B cell (primary cell): ENCODE measurements around the gene PSMB5. TPM values are rescaled to one million over a fixed set of nuclear protein-coding genes. Genes with fewer than 3 reads are reported as not detected.
A peak's percentile ranks its signal among the peaks of the same experiment; 100 is the strongest.

Experiments used
- ATAC-seq: fragments of 200-7000 bp; cut with Tn5 transposase; one replicate; pipeline ENCODE4 v1.10.0; 2021; ENCODE audit warnings: low read depth, mild to moderate bottlenecking, moderate number of reproducible peaks, moderate library complexity
- CTCF ChIA-PET: fragments of 350-600 bp; sonication (Branson Sonifier 250); formaldehyde crosslinking; loops from one replicate; lab custom pipeline; 2021; ENCODE audit warnings: antibody characterized with exemption, inconsistent platforms; lab: Charles Lee
- POLR2A ChIA-PET: fragments of 350-600 bp; sonication (Branson Sonifier 250); formaldehyde crosslinking; loops from one replicate; lab custom pipeline; 2021; ENCODE audit warnings: antibody characterized with exemption; lab: Charles Lee
- DNase-seq: peaks from one replicate; pipeline ENCODE4 v3.0.0; 2013
- H2AFZ ChIP-seq: 2 replicates; pipeline ENCODE4 v1.6.1; 2012; ENCODE audit warnings: mild to moderate bottlenecking, low read depth, low read length; ENCODE audit not compliant: insufficient read depth, poor library complexity, severe bottlenecking
- H3K27ac ChIP-seq, 2 donors: 1 replicate in 1 of 2; 2 replicates in 1 of 2; pipeline ENCODE4 v1.5.1; 2012 to 2013; ENCODE audit warnings: low read length in 2 of 2, mild to moderate bottlenecking in 2 of 2, moderate library complexity in 1 of 2
- H3K27me3 ChIP-seq, 4 experiments: fragments of 200-600 bp in 1 of 4; sonication (generic) in 1 of 4; replicated peaks in 1 of 4; 1 replicate in 2 of 4; 2 replicates in 2 of 4; pipeline versions ENCODE4 v1.6.1 to v1.7.0; 2013 to 2016; ENCODE audit warnings: low read length in 3 of 4, mild to moderate bottlenecking in 2 of 4, mixed read lengths in 1 of 4, moderate library complexity in 1 of 4; ENCODE audit not compliant: insufficient read depth in 4 of 4, control insufficient read depth in 3 of 4; ENCODE audit errors: control extremely low read depth in 1 of 4
- H3K36me3 ChIP-seq, 2 experiments: replicated peaks in 1 of 2; 1 replicate in 1 of 2; 2 replicates in 1 of 2; pipeline versions ENCODE4 v1.6.1 to v1.7.1; 2013; ENCODE audit warnings: low read length in 1 of 2; ENCODE audit not compliant: insufficient read depth in 2 of 2, control insufficient read depth in 1 of 2; ENCODE audit errors: control extremely low read depth in 1 of 2, extremely low read depth in 1 of 2
- H3K4me1 ChIP-seq, 2 donors: fragments of 200-600 bp in 1 of 2; sonication (generic) in 1 of 2; 1 replicate in 1 of 2; 2 replicates in 1 of 2; pipeline versions ENCODE4 v1.5.1 to v1.6.1; 2013 to 2017; ENCODE audit warnings: low read length in 2 of 2; ENCODE audit not compliant: control insufficient read depth in 2 of 2, insufficient read depth in 2 of 2
- H3K4me2 ChIP-seq: replicated peaks from 2 replicates; pipeline ENCODE3; 2012; ENCODE audit warnings: mild to moderate bottlenecking, low read depth, low read length; ENCODE audit not compliant: poor library complexity, severe bottlenecking
- H3K4me3 ChIP-seq, 5 experiments: fragments of 200-600 bp in 1 of 5; sonication (generic) in 1 of 5; 1 replicate in 3 of 5; 2 replicates in 2 of 5; pipeline versions ENCODE4 v1.5.1 to v1.7.0; 2011 to 2016; ENCODE audit warnings: low read length in 4 of 5, mild to moderate bottlenecking in 4 of 5, low read depth in 2 of 5, control low read depth in 1 of 5, moderate library complexity in 1 of 5; ENCODE audit not compliant: insufficient read depth in 1 of 5; ENCODE audit errors: control extremely low read depth in 1 of 5, extremely low read depth in 1 of 5
- H3K79me2 ChIP-seq: fragments of 200-600 bp; sonication (generic); one replicate; pipeline ENCODE4 v1.6.0; 2016; ENCODE audit warnings: low read length; ENCODE audit not compliant: control insufficient read depth, insufficient read depth
- H3K9ac ChIP-seq: fragments of 200-600 bp; sonication (generic); 2 replicates; pipeline ENCODE4 v1.6.1; 2017; ENCODE audit warnings: mild to moderate bottlenecking, low read length, moderate library complexity
- H3K9me3 ChIP-seq, 3 donors: one replicate each; pipeline versions ENCODE4 v1.6.1 to v1.7.1; 2013; ENCODE audit warnings: low read length in 2 of 3; ENCODE audit not compliant: control insufficient read depth in 2 of 3, insufficient read depth in 1 of 3; ENCODE audit errors: control extremely low read depth in 1 of 3
- H4K20me1 ChIP-seq: 2 replicates; pipeline ENCODE4 v1.6.0; 2012; ENCODE audit warnings: mild to moderate bottlenecking, low read length; ENCODE audit not compliant: insufficient read depth, control insufficient read depth, poor library complexity, severe bottlenecking
- H3K27ac Mint-ChIP-seq: one replicate; pipeline ENCODE4 v1.8.0; 2021; ENCODE audit warnings: mixed read lengths
- H3K27me3 Mint-ChIP-seq: one replicate; pipeline ENCODE4 v1.8.0; 2021; ENCODE audit warnings: mixed read lengths
- H3K4me1 Mint-ChIP-seq: one replicate; pipeline ENCODE4 v1.8.0; 2021; ENCODE audit warnings: mixed read lengths
- H3K4me3 Mint-ChIP-seq: one replicate; pipeline ENCODE4 v1.8.0; 2021; ENCODE audit warnings: mixed read lengths
- H3K9me3 Mint-ChIP-seq: one replicate; pipeline ENCODE4 v1.8.0; 2022; ENCODE audit warnings: mixed read lengths; ENCODE audit not compliant: insufficient read depth
- EZH2 ChIP-seq: IDR thresholded peaks from 2 replicates; pipeline ENCODE4 v1.6.1; 2012; ENCODE audit warnings: borderline replicate concordance, low read depth, mild to moderate bottlenecking, moderate library complexity, low read length; ENCODE audit not compliant: insufficient read depth, poor library complexity, severe bottlenecking
- WGBS: methylation state at CpG from one replicate; pipeline ENCODE4 v1.1.5; 2013; ENCODE audit warnings: missing lambda C conversion rate; ENCODE audit not compliant: insufficient coverage; 5-methylcytosine and 5-hydroxymethylcytosine counted together
- intact Hi-C: fragments of 100-400 bp; cut with micrococcal nuclease; formaldehyde crosslinking; loops from one replicate; pipeline ENCODE4 v1.10.0; 2022
- polyA plus RNA-seq: library from polyadenylated mRNA; depleted of rRNA; stranded (reverse); fragments of >200 nt; gene quantifications from 2 replicates; pipeline ENCODE4 v1.2.3, GENCODE V29; 2012
- total RNA-seq, 2 donors: library from RNA; stranded (reverse); fragments of 120-200 nt in 1 of 2; gene quantifications; 1 replicate in 1 of 2; 2 replicates in 1 of 2; pipeline versions ENCODE4 v1.2.3 to v1.2.4, GENCODE V29; 2013 to 2022
- TF ChIP-seq, protein P1 (sequence below): fragments of 200-600 bp; IDR thresholded peaks from one replicate; pipeline ENCODE4 v1.8.0; 2022; ENCODE audit warnings: antibody characterized with exemption, mild to moderate bottlenecking

The PSMB5 gene
- total and polyA plus RNA-seq, 2 donors (not counting 1 experiment from before 2014, with no cell fraction given): 16.5 to 29.0 TPM

DNA sequence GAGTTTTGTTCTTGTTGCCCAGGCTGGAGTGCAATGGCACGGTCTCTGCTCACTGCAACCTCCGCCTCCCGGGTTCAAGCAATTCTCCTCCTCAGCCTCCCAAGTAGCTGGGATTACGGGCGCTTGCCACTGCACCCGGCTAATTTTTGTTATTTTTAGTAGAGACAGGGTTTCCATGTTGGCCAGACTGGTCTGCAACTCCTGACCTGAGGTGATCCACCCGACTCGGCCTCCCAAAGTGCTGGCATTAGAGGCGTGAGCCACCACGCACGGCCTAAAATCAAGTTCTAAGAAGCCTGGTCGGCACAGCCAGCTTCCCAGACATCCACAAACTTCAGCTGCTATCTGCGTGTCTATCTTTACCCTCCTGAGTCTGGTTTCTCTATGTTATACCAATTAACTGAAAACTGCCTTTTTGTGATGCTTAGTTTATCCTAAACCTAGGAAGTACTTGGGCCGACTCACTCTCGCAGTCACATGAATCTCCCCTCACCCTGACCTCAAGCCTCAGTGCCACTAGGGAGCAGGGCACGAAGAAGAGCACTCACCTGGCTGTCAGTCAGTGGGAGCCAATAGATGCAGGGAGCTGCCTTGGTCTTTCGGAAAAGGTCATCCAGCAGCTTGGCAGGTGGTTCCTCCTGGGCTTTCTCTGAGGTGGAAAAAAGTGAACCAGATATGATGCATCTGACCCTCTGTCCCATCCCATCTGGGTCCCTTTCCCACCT is 26.0 kb upstream of the PSMB5 start:
- no peaks in the 10 kb centered on the region for H3K27me3 Mint-ChIP-seq
- H3K27ac ChIP-seq: no peak overlapping the region

More for the DNA sequence above, 26.0 kb upstream of the PSMB5 start:
- Histone ChIP-seq H3K4me3 (no peak overlapping the region), H3K79me2 (peaks cover 14% of the 10 kb centered on the region), H3K9me3 (no peaks in the 10 kb centered on the region), H2AFZ (no peak overlapping the region), H3K27me3 (peaks cover 0 to 6% (median 0%) of the 10 kb centered on the region in 4 experiments), H3K4me1 (peaks cover 10 to 21% of the 10 kb centered on the region in 2 donors), H3K4me2 (no peak overlapping the region), H3K9ac (no peak overlapping the region), H4K20me1 (peaks cover 34% of the 10 kb centered on the region), H3K36me3 (peaks cover 5 to 66% of the 10 kb centered on the region in 2 experiments)
- H3K4me3 Mint-ChIP-seq: no peak overlapping the region
- 97% methylated on average over 12 of the region's 17 CpGs for WGBS
- peaks cover 17% of the 10 kb centered on the region for H3K4me1 Mint-ChIP-seq
- intact Hi-C loops: no loop called here
- ChIA-PET CTCF (interaction anchor here (0.9 to 19.1 kb wide), 10 partner anchors 8 to 131 kb away, joined by 3 to 1134 read pairs (median 4); partner anchors contain the start of gene AJUBA), POLR2A (interaction anchor here (0.6 kb wide), 1 partner anchor 107 kb away, joined by 3 read pairs; no protein-coding TSS in a partner anchor)
- peak overlapping the region; percentile 32 for H3K27ac Mint-ChIP-seq
- H3K9me3 Mint-ChIP-seq: no peaks in the 10 kb centered on the region
- DNase-seq (no peak), ATAC-seq (no peak)
- no peak for TF ChIP-seq EZH2
- TF ChIP-seq, protein P1, sequence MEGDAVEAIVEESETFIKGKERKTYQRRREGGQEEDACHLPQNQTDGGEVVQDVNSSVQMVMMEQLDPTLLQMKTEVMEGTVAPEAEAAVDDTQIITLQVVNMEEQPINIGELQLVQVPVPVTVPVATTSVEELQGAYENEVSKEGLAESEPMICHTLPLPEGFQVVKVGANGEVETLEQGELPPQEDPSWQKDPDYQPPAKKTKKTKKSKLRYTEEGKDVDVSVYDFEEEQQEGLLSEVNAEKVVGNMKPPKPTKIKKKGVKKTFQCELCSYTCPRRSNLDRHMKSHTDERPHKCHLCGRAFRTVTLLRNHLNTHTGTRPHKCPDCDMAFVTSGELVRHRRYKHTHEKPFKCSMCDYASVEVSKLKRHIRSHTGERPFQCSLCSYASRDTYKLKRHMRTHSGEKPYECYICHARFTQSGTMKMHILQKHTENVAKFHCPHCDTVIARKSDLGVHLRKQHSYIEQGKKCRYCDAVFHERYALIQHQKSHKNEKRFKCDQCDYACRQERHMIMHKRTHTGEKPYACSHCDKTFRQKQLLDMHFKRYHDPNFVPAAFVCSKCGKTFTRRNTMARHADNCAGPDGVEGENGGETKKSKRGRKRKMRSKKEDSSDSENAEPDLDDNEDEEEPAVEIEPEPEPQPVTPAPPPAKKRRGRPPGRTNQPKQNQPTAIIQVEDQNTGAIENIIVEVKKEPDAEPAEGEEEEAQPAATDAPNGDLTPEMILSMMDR: no peak
